ENCODE results near the gene DNMBP.

- TF ChIP-seq POLR2A (IDR thresholded peaks at IDR 0.05; ENCODE audit: low read length) (no peak), GATA1 (IDR thresholded peaks at IDR 0.05; ENCODE audit: low read depth, low read length) (no peak)
Observed at GRCh38 chr10:99849536-99849935, 160.2 kb downstream of the DNMBP start.
